GM15510 (cell line): ENCODE measurements around the gene TMEM117.

Experiments used
- POLR2A ChIP-seq: IDR thresholded peaks from 3 replicates; pipeline ENCODE4 v1.6.1; 2011; ENCODE audit warnings: borderline replicate concordance; ENCODE audit not compliant: insufficient read length; ENCODE audit errors: extremely low read depth

TMEM117 gene

DNA sequence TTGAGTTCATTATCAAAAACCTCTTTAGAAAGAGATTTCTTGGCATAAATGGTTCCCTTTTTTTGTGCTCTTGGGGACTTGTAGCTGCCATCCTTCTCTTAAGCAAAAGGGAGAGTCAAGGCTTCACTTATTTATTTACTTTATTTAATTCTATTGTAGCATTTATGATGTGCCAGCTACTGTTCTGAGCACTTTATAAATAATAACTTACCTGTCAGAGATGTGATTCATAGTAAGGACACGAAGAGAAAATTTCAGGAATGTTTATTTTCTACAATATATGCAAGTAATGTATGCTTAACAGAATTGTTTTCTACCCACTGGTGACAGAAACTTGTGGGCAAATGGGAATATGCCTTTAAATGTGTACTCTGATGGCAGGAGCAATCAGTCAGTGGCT, 33.3 kb downstream of the TMEM117 start:
- TF ChIP-seq POLR2A: no peak

DNA sequence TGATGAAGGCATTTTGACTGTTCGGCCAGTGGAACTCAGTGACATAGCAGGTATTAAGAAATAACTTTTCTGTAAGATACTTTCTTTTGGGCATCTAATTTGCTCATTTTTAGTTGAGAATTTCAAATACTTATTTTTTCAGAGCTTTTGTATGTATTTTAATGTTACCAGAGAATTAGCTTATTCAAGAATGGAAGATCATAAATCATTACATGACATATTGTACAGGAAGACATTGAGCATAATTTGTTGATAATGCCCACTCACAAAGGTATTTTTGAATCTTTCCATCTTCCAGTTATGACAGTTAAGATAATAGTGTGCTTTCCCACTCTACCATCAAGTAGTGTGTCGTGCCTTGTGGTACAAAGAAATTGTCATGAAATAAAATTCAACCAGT, 36.5 kb downstream of the TMEM117 start:
- no peak for TF ChIP-seq POLR2A

DNA sequence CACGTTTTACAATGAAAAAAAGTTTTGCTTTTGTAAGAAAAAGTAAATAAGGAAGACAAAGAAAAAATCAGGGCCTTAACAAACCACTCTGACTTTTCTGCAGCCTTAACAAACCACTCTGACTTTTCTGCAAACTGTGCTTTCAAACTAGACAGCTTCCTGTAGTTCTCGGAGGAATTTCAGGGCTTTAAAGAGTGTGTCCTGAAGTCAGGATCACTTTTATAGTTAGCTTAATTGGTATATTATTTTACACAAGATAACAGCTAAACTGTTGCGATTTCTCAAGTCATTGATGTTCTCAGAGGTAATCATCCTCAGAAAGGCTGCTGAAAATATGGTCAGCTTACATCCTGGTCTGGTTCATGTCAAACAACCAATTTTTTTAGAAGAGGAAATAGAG, 42.2 kb downstream of the TMEM117 start:
- no peak for TF ChIP-seq POLR2A

DNA sequence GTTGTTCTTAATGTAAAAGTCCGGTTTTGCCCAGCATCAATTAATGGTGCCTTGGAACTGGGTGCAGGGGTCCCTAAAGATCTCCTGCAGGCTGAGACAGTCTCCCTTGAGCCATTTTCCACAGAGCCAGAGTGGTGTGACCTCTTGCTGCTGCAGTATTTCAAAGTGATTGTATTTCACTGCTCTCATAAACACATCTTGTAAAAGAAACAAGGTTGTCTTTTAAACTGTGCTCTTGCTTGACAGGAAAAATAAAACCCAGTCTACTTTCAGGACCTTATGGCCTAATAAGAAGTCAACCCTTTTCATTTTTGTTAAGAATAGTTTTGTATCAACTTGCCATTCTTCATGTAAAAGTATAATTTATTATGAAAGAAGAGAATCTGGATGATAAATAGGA, 44.7 kb downstream of the TMEM117 start:
- no peak for TF ChIP-seq POLR2A

DNA sequence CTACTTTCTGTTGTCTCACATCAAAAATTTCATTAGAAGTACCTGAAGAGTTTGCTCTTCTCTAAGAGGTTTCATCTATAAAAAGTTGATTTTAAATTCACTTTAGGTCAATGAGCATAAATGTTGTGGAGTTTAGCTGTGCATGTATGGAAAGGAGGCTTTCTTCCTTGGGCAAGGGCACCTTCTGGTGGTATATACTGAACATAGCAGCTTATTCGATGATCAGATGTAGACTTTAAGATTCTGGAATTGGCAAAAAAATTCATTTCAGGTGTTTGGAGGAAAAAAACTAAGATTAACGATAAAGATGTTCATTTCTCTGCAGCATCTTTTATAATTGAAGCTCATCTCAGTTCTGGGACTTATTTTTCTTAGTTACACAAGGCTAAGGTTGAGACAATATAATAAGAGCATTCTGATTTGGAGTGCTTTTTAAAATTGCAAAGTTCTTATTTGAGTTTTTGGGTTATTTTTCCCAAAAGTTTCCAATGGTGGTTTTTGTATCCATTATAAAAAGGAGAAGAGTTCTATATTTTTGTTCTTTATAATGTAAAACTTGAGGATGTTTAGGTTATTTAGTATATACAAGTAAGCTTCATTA, 46.8 kb downstream of the TMEM117 start:
- no peak for TF ChIP-seq POLR2A

DNA sequence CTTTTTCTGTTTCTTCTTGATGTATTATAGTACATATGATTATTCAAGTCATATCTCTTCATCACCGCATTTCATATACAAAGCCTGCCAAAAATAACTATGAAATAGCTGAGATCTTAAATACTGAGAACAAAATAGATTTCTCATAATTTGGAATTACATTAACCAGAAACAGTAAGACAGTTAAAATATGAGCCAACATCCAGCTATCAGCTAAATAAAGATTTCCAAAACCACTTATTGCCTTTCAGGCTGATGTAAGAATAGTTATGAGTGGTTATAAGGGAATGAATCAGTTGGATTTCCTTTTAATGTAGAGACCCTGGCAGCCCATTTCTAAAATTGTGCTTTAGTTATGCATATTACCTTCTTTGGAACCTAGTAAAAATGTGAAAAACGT, 47.4 kb downstream of the TMEM117 start:
- no peak for TF ChIP-seq POLR2A

DNA sequence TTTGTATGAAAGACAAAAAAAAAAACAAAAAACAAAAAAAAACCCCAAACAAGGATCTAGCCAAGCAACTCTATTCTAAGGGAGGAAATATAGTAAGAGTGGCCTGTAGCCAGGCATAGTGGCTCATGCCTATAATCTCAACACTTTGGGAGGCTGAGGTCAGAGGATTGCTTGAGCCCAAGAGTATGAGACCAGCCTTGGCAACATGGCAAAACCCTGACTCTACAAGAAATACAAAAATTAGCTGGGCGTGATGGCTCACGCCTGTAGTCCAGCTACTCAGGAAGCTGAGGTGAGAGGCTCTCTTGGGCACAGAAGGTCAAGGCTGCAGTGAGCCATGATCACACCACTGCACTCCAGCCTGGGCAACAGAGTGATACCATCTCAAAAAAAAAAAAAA, 47.9 kb downstream of the TMEM117 start:
- no peak for TF ChIP-seq POLR2A

DNA sequence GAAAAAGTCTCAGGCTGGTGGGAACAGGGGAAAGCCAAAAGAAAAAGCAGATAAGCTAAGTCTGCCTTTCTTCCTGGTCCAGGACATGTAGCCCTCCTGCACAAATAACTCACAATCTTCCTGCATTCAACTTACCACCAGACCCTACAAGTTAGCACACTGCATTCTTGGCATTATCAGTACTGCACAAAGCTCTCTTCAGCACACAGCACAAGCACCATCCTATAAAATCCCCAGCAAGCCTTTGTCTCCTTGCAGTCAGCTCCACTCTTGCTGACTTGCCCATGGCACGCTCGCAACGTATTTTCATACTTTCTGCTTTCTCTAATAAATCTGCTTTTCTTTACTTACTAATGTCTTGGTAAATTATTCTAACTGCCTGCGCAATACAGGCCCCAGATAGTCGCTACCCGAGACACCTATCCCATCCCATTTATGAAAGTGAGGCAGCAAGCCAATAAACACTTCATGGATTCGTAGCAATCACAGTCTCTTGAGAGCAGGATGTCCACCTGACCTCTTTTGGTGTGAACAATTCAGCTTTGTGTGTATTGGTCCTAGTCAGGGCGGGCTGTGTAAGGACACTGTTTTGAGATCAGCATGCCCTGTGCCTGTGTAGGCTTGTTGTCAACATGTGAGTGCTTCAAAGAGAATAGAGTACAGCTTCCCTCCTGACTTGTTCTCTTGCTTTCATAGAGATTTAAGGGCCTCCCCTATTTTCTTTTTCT, 49.0 kb downstream of the TMEM117 start:
- TF ChIP-seq POLR2A: no peak

DNA sequence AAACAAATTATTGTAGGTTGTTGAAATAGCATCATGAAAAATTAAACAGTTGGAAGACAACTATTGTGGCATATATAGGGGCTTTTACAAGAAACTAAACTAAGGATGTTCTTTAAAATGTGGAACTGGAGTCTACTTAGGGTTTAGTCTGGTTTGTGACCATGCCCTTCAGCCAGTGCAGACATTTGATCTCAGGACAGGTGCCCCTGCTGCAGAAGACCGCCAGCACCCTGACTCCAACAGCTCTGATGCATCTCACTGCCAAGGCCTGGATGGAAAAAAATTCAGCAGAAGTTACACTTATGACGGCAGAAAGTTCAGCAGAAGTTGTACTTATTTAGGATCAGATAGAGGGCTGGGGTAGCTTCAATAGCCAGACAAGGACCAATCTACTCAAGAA, 51.5 kb downstream of the TMEM117 start:
- TF ChIP-seq POLR2A: no peak

DNA sequence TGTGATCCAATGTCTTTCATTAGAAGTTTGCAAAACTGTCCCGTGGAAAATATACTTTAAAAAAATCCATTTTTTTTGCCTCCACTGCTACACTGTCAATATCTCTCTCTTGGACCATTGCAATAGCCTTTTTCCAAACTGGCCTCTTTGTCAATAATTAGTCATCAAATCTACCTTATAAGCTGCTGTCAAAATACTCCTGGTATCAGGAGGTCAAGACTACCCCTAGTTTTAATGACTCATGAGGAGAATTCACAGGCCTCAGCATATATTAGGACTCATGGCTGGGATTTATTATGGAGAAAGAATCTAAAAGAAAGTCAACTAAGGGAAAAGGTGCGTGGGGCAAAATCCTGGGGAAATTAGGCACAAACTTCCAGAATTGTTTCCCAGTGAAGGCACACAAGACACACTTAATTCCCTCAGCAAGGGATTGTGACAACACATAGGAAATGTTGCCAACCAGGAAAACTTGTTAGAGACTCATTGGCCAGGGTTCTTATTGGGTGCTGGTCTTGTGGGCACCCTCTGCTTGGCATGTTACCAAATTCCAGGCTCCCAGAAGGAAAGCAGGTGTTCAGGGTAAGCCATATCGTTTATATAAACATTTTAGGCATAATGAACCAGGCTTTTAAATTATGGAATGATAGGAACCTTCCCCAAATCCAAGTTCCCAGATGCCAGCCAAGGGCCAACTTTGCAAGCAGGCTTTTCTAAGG, 56.1 kb downstream of the TMEM117 start:
- no peak for TF ChIP-seq POLR2A

DNA sequence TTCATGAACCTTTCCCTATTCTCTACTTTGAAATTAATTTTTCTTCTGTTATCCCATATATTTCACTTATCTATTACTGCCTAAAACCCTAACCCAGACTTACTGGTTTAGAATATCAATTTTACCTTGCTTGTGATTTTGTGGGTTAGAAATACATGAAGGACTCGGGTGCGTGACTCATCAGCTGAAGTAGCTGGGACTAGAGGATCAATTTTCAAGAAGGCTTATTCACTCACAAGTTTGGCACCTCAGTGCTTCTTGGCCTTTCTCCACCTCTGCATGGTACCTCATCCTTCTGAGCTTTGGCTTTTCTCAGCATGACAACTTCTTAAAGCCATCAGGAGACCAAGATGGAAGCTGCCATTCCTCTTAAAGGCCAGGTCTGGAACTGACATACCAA, 57.8 kb downstream of the TMEM117 start:
- no peak for TF ChIP-seq POLR2A

DNA sequence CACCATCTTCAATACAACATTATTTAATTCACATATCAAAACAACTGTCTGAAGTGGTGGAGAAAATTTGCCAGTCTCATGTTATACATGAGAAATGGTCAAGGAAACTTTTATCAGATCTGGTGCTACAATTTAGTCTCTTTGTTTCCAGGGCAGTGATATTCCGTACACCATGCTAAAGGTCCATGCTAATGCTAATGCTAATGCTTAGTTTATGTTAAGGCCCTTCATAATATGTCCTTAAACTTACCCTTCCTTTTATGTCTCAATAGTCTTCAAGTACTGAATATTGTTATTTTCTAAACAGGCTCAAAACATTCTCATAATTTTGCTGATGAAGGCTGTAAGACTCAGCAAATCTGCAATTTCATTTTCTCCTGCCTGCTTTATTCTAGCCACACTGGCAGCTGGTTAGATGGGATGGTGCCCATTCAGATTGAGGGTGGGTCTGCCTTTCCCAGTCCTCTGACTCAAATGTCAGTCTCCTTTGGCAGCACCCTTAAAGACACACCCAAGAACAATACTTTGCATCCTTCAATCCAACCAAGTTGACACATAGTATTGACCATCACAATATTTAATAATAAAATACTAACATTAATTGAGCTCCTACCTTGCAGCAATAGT, 59.8 kb downstream of the TMEM117 start:
- no peak for TF ChIP-seq POLR2A

DNA sequence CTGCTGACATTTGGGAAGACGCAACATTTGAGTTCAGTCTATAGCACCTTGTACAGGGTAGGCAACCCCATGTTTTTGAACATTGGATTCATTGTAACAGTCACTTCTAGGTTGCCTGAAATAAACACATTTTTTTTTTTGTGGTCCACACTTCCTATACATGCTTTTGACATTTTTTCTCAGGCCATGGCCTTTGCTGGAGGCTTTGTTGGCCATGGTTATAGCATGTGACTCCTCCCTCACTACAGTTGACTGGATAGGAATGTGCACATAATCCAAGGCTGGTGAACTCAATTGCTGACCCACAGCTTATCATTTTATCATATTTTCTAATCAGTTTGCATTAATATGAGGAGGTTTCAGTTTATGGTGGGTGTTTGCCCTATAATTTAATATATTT, 60.6 kb downstream of the TMEM117 start:
- TF ChIP-seq POLR2A: no peak

DNA sequence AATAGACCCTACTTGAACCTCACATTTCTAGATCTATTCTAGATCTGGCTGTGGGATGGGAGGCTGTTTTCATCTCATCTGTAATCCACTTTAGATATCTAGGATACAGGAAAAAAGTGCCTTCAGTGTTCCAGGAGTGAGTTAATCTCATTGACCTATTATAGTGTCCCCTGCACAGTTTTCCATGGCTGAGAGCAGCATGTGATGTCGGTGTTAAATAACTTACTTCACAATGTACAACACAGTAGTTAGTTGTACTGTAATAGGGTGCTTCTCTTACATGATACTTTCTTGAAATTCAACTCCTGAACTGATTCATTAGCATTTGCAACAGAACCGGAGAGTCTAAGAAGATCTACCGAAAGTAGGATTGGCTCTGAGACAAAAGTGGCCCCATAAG, 62.6 kb downstream of the TMEM117 start:
- no peak for TF ChIP-seq POLR2A

DNA sequence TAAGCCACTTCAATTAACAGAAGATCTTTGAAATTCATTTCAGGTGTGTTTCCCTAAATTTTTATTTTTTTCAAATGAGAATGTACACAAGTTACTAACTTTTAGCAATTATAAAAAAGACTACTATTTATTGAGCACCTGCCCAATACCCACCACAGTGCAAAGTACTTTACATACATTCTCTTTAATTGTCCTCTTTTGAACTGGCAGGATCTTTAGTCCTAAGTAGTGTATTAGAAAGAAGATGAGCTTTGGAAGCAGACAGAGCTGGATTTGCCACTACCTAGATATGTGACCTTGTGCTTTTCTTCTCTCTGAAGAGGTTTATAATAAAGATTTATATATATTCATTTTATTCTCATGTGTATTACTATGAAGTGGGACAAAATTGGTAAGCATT, 63.7 kb downstream of the TMEM117 start:
- TF ChIP-seq POLR2A: no peak
